CD4-positive, alpha-beta T cell (primary cell): ENCODE results near the gene PDLIM7. TPM values are rescaled to one million over a fixed set of nuclear protein-coding genes. Genes with fewer than 3 reads are reported as not detected.
A peak's percentile ranks its signal among the peaks of the same experiment; 100 is the strongest.

ENCODE experiments used
- ATAC-seq: fragments of 200-7000 bp; cut with Tn5 transposase; one replicate; pipeline ENCODE4 v1.10.0; 2022; ENCODE audit warnings: mild to moderate bottlenecking; ENCODE audit not compliant: poor library complexity
- CTCF ChIA-PET: fragments of 350-600 bp; sonication (Branson Sonifier 250); formaldehyde crosslinking; loops from one replicate; lab custom pipeline; 2021; ENCODE audit warnings: antibody characterized with exemption, inconsistent platforms; lab: Charles Lee
- POLR2A ChIA-PET: fragments of 350-600 bp; sonication (Branson Sonifier 250); formaldehyde crosslinking; loops from one replicate; lab custom pipeline; 2021; ENCODE audit warnings: antibody characterized with exemption, inconsistent platforms; lab: Charles Lee
- DNase-seq, 14 experiments: peaks; one replicate each; pipeline ENCODE4 v3.0.0-alpha.2; 2013 to 2020; ENCODE audit warnings: mixed read lengths in 2 of 14
- H3K27ac ChIP-seq, 2 donors: one replicate each; pipeline versions ENCODE4 v1.5.1 to v1.7.0; 2013; ENCODE audit warnings: low read length in 2 of 2, low read depth in 1 of 2, mild to moderate bottlenecking in 1 of 2
- H3K27me3 ChIP-seq, 2 experiments: 1 replicate in 1 of 2; 2 replicates in 1 of 2; pipeline versions ENCODE4 v1.6.1 to v1.7.0; 2013; ENCODE audit warnings: low read length in 2 of 2, control low read depth in 1 of 2, mild to moderate bottlenecking in 1 of 2, moderate library complexity in 1 of 2; ENCODE audit not compliant: insufficient read depth in 2 of 2, control insufficient read depth in 1 of 2
- H3K36me3 ChIP-seq: one replicate; pipeline ENCODE4 v1.6.1; 2013; ENCODE audit warnings: low read length, control low read depth; ENCODE audit not compliant: insufficient read depth
- H3K4me1 ChIP-seq: one replicate; pipeline ENCODE4 v1.6.1; 2013; ENCODE audit warnings: low read length, control low read depth; ENCODE audit not compliant: insufficient read depth
- H3K4me3 ChIP-seq: one replicate; pipeline ENCODE4 v1.5.1; 2013; ENCODE audit warnings: mild to moderate bottlenecking, low read length, moderate library complexity
- H3K9me3 ChIP-seq, 2 experiments: 1 replicate in 1 of 2; 2 replicates in 1 of 2; pipeline versions ENCODE4 v1.6.1 to v1.7.0; 2013; ENCODE audit warnings: low read length in 2 of 2, mild to moderate bottlenecking in 2 of 2, control low read depth in 1 of 2, moderate library complexity in 1 of 2; ENCODE audit not compliant: control insufficient read depth in 1 of 2, insufficient read depth in 1 of 2
- H3K27ac Mint-ChIP-seq: one replicate; pipeline ENCODE4 v1.8.0; 2020; ENCODE audit warnings: mixed read lengths
- H3K27me3 Mint-ChIP-seq: one replicate; pipeline ENCODE4 v1.8.0; 2021; ENCODE audit warnings: mixed read lengths
- H3K36me3 Mint-ChIP-seq: one replicate; pipeline ENCODE4 v1.8.0; 2021; ENCODE audit warnings: low read depth, mixed read lengths
- H3K4me1 Mint-ChIP-seq: one replicate; pipeline ENCODE4 v1.8.0; 2021; ENCODE audit warnings: low read depth, mixed read lengths
- H3K4me3 Mint-ChIP-seq: one replicate; pipeline ENCODE4 v1.8.0; 2020; ENCODE audit warnings: mild to moderate bottlenecking, mixed read lengths
- H3K9me3 Mint-ChIP-seq: one replicate; pipeline ENCODE4 v1.8.0; 2020; ENCODE audit warnings: mixed read lengths
- intact Hi-C, 2 experiments: fragments of 100-400 bp; cut with DNase I in 1 of 2; cut with micrococcal nuclease in 1 of 2; formaldehyde crosslinking; loops; one replicate each; pipeline versions ENCODE4 v1.15.1 to v1.9.0; 2023 to 2025; cut with DNase I, micrococcal nuclease
- total RNA-seq, 174 experiments: library from RNA in 2 of 174; stranded (reverse) in 2 of 174; gene quantifications; one replicate each; pipeline ENCODE4 v1.2.3 and lab custom pipeline; 2021 to 2026
- TF ChIP-seq, protein P1 (sequence below): fragments of 200-600 bp; IDR thresholded peaks from one replicate; pipeline ENCODE4 v1.8.0; 2022; ENCODE audit warnings: antibody characterized with exemption, mild to moderate bottlenecking

The PDLIM7 gene
- total RNA-seq, 2 experiments from 2014 or later, result 5.2 to 6.0 TPM

DNA sequence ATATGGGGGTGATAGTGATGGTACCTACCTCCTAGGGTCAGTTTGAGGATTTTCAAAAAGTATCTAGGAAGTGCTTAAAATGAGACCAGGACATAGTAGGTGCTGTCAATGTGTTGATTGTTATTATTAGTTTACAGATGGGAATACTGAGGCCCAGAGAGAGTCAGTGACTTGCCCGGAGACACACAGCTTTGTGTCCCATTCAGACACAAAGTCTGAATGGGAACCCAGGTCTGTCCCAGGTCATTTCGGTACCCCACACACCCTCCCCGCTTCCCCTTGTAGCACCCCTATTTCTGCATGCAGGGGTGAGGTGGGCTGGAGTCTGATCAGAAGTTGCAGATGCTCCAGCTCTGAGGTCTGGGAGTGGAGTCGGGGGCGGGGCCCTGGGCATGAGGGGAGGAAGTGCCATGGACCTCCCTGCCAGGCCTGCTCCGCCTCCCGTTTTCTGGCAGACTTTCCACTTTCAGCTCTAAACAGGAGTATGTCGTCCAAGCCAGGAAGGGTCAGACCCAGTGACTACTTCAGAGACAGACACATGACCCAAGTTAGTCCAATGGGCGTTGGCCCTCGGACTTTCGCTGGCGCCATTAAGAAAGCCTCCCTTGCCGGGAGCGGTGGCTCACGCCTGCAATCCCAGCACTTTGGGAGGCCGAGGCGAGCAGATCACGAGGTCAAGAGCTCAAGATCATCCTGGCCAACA lies 20.7 kb downstream of the PDLIM7 start:
- peaks cover 0 to 5% of the 10 kb centered on the region in 2 experiments for H3K27me3 ChIP-seq
- Mint-ChIP-seq H3K4me1 (peaks cover 36% of the 10 kb centered on the region), H3K36me3 (no peaks in the 10 kb centered on the region), H3K27ac (peak overlapping the region; percentile 4), H3K4me3 (peak overlapping the region; percentile 74), H3K27me3 (peaks cover 6% of the 10 kb centered on the region), H3K9me3 (no peaks in the 10 kb centered on the region)
- H3K4me1 ChIP-seq, result peaks cover 41% of the 10 kb centered on the region
- H3K9me3 ChIP-seq, result no peaks in the 10 kb centered on the region
- ChIA-PET CTCF (interaction anchor here (0.7 kb wide), 1 partner anchor 21 kb away, joined by 3 read pairs; no protein-coding TSS in a partner anchor), POLR2A (interaction anchor here (1.3 kb wide), 1 partner anchor 86 kb away, joined by 3 read pairs; no protein-coding TSS in a partner anchor)
- no peak for ATAC-seq
- no peak overlapping the region for H3K4me3 ChIP-seq
- DNase-seq, result no peak
- H3K27ac ChIP-seq, result no peak overlapping the region
- TF ChIP-seq, protein P1, sequence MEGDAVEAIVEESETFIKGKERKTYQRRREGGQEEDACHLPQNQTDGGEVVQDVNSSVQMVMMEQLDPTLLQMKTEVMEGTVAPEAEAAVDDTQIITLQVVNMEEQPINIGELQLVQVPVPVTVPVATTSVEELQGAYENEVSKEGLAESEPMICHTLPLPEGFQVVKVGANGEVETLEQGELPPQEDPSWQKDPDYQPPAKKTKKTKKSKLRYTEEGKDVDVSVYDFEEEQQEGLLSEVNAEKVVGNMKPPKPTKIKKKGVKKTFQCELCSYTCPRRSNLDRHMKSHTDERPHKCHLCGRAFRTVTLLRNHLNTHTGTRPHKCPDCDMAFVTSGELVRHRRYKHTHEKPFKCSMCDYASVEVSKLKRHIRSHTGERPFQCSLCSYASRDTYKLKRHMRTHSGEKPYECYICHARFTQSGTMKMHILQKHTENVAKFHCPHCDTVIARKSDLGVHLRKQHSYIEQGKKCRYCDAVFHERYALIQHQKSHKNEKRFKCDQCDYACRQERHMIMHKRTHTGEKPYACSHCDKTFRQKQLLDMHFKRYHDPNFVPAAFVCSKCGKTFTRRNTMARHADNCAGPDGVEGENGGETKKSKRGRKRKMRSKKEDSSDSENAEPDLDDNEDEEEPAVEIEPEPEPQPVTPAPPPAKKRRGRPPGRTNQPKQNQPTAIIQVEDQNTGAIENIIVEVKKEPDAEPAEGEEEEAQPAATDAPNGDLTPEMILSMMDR, result no peak
- intact Hi-C loops, result no loop called here
- no peaks in the 10 kb centered on the region for H3K36me3 ChIP-seq

DNA sequence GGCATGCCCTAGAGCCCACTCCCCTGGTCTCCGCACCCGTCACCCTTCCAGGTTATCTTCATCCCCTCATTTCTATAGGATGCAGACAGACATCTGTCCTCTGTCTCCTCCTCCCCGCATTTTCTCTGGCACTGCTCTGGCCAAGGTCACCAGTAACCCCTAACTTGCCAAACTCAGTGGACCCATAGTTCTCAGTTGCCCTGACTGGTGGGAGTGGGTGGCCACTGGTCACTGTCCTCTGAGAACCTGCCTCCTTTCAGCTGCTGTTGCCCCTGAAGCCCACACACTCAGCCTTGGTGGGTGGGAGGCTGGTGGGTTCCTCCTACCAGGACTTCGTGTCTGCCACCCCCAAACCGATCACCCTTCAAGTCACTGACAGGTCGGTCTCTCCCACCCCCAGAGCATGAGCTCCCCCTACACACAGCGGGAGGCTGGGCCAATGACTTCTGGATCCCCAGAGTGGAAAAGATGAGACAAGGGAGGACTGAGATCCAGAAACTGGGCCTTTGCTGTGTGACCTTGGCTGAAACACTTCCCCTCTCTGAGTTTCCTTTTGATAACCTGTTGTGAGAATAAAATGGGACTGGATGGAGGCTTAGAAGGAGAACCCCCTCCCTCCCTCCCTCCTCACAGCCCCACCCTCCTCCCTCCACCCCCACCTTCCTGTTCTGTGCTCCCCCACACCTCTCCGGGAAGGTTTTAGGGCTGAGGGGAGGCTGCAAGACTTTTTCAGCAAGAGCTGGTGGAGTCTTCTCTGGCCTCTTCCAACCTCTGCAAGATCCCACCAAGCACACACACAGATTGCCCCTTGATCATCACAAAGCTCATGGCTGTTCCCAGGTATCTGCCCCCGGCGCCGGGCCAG lies 21.6 kb downstream of the PDLIM7 start:
- no peaks in the 10 kb centered on the region for H3K9me3 ChIP-seq
- no peak overlapping the region for H3K4me3 ChIP-seq
- POLR2A ChIA-PET, result interaction anchor here (1.3 kb wide), 1 partner anchor 85 kb away, joined by 3 read pairs; no protein-coding TSS in a partner anchor
- TF ChIP-seq, protein P1, result no peak
- Mint-ChIP-seq H3K36me3 (no peaks in the 10 kb centered on the region), H3K9me3 (no peaks in the 10 kb centered on the region), H3K27ac (peak overlapping the region; percentile 4), H3K4me3 (peak overlapping the region; percentile 74), H3K4me1 (peaks cover 36% of the 10 kb centered on the region), H3K27me3 (peaks cover 6% of the 10 kb centered on the region)
- H3K36me3 ChIP-seq, result no peaks in the 10 kb centered on the region
- intact Hi-C loops, result loop anchor here in 1 of 2 experiments (2.0 kb wide), 1 partner anchor 21 kb away; the partner anchor contains the start of gene PDLIM7
- ATAC-seq, result no peak
- H3K4me1 ChIP-seq, result peaks cover 46% of the 10 kb centered on the region
- no peak overlapping the region for H3K27ac ChIP-seq
- CTCF ChIA-PET, result interaction anchor here (0.7 kb wide), 1 partner anchor 20 kb away, joined by 3 read pairs; no protein-coding TSS in a partner anchor
- peaks cover 0 to 5% of the 10 kb centered on the region in 2 experiments for H3K27me3 ChIP-seq
- DNase-seq, result no peak

DNA sequence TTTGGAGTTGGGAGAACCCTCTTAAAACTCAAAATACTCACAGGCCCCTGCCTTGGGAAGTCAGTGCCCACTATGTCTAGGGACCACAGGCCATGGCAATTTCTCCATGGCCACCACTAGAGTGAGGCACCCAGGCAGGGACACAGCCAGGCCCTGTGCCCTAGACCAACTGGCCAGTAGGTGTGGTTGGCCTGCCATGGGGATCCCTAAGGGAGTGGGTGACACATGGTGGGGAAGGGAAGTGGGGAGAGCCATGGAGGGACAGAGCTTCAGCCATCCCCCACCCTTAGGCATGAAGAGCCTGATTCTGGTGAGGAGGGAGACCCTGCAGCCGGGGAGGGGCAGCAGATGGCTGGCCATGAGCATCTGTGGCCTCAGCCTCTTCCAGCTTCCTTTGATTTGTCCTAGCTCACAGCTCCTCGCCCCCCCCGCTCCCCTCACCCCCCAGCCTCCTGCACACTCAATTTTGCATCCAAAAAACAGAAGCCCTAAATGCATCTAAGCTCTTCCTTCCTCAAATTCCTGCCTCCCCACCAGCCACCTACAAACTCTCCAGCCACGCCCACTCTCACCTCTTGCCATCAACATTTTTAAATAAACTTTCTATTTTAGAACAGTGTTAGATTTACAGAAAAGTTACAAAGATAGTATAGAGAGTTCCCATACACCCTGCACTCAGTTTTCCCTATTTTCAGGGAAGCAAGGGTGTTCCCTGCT lies 22.4 kb downstream of the PDLIM7 start:
- Mint-ChIP-seq H3K36me3 (no peaks in the 10 kb centered on the region), H3K9me3 (no peaks in the 10 kb centered on the region), H3K4me3 (peak overlapping the region; percentile 90), H3K27me3 (peaks cover 6% of the 10 kb centered on the region), H3K27ac (peak overlapping the region; percentile 64), H3K4me1 (peaks cover 35% of the 10 kb centered on the region)
- CTCF ChIA-PET, result no interaction called here
- TF ChIP-seq, protein P1, result no peak
- no peak for DNase-seq
- no peak for ATAC-seq
- no peaks in the 10 kb centered on the region for H3K9me3 ChIP-seq
- H3K4me3 ChIP-seq, result no peak overlapping the region
- intact Hi-C loops, result loop anchor here in 1 of 2 experiments (2.0 kb wide), 1 partner anchor 22 kb away; the partner anchor contains the start of gene PDLIM7
- peaks cover 46% of the 10 kb centered on the region for H3K4me1 ChIP-seq
- H3K27ac ChIP-seq, result no peak overlapping the region
- peaks cover 0 to 5% of the 10 kb centered on the region in 2 experiments for H3K27me3 ChIP-seq
- no peaks in the 10 kb centered on the region for H3K36me3 ChIP-seq
- POLR2A ChIA-PET, result interaction anchor here (0.8 to 1.3 kb wide), 2 partner anchors 84 kb away, joined by 3 read pairs; no protein-coding TSS in a partner anchor
